K562 (cell line): ENCODE data around the gene HTRA3. TPM values are rescaled to one million over a fixed set of nuclear protein-coding genes. Genes with fewer than 3 reads are reported as not detected.
A peak's percentile ranks its signal among the peaks of the same experiment; 100 is the strongest.

Source experiments
- ZBTB40 ChIP-seq, 2 experiments: fragments of 450-650 bp in 1 of 2; sonication (generic) in 1 of 2; formaldehyde crosslinking in 1 of 2; IDR thresholded peaks; 2 replicates each; pipeline versions ENCODE4 v1.7.1 to v1.9.0; 2016 to 2022; ENCODE audit warnings: inconsistent platforms in 1 of 2, mild to moderate bottlenecking in 1 of 2, missing genetic modification reagents in 1 of 2
- polyA plus RNA-seq, 8 experiments: library from polyadenylated mRNA; depleted of rRNA in 4 of 8; stranded (reverse) in 5 of 8; unstranded in 3 of 8; fragments of >200 nt; fragmentation: Nextera tagmentation in 2 of 8; fragmentation: Illumina TruSeq in 1 of 8; extraction: Ambion mirVana in 2 of 8; extraction: Trizol in 1 of 8; gene quantifications; 2 replicates each; pipeline versions ENCODE4 v1.2.1 to v1.2.3, GENCODE V29; 2011 to 2014; ENCODE audit warnings: inconsistent platforms in 1 of 8, missing spikeins in 1 of 8
- total RNA-seq, 7 experiments: library from RNA; depleted of rRNA in 6 of 7; stranded (reverse); fragments of >200 nt in 6 of 7; fragmentation: Illumina TruSeq in 2 of 7; extraction: Trizol in 2 of 7; gene quantifications; 2 replicates each; pipeline versions ENCODE4 v1.2.1 to v1.2.3, GENCODE V29; 2011 to 2021; ENCODE audit warnings: low replicate concordance in 1 of 7

The HTRA3 gene
- total and polyA plus RNA-seq, 9 of the 15 experiments (the other 6 are each of a cell fraction or from before 2014, with no cell fraction given): 0.04 TPM; not detected in 8

DNA sequence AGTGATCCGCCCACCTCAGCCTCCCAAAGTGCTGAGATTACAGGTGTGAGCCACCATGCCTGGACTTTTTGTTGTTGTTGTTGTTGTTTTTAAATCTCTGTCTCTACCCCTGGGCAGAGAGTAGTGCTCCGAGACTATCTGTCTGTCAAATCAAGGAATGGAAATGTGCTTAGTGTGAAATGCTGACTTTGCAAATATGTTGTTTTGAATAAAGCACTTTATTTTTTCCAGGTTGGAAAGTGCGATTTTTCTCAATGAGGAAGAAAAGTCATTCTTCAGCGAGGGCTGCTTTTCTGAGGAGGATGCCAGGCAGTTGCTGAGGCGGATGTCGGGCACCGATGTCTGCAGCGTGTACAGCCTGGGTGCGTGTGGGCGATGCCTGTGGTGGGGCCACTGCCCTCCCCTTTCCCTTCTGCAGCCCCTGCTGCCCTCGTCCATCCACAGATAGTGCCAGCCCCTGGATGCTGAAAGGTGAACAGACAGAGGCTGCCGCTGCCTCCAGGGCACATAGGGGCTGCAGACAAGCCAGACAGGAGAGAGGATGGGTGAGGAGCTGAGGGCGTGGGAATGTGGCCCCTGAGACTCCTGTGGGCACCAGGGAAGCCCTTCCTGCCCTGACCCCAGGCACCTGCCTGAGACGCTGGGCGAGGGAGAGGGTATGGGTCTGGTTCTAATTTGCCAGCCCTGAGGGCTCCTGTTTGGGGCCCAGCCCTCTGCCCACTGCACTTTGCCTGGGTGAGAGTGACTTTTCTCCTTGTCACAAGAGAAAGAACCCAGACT, 46.8 kb upstream of the HTRA3 start (continued):
- TF ChIP-seq ZBTB40 (IDR thresholded peaks at IDR 0.05) (peak; percentile 62; the same call in 1 of the 2 replicates), ZBTB40 (CRISPR knock-in tag; IDR thresholded peaks at IDR 0.05) (no peak)
